ENCODE results near the gene CDCA3.

CDCA3 gene

GRCh38 chr12:6851921-6852650 lies 1.0 kb upstream of the CDCA3 start, which contains the start of gene USP5:
TSS of gene USP5 (plus strand) at chr12:6852150. CDS start at chr12:6852180, 30 bp downstream.
- Mint-ChIP-seq H3K9me3 (no peaks in the 10 kb centered on the region), H3K36me3 (ENCODE audit: low read depth) (peaks cover 40% of the 10 kb centered on the region), H3K27ac (peak within 1 kb of the TSS; percentile 96), H3K27me3 (no peaks in the 10 kb centered on the region), H3K4me3 (peak within 1 kb of the TSS; percentile 89), H3K4me1 (peaks cover 42% of the 10 kb centered on the region)
- DNase-seq (peak; percentile 97), ATAC-seq (peak; percentile 89)

GRCh38 chr12:6850796-6851152 lies 312 bp downstream of the CDCA3 start:
- Mint-ChIP-seq H3K27me3 (no peaks in the 10 kb centered on the region), H3K9me3 (no peaks in the 10 kb centered on the region), H3K4me3 (peak overlapping the region; percentile 89), H3K36me3 (ENCODE audit: low read depth) (peaks cover 34% of the 10 kb centered on the region), H3K4me1 (peaks cover 42% of the 10 kb centered on the region), H3K27ac (peak overlapping the region; percentile 96)
- DNase-seq: no peak
- no peak for ATAC-seq

- H3K9me3 Mint-ChIP-seq: no peaks in the 10 kb centered on the region
- H3K4me3 Mint-ChIP-seq: peak overlapping the region; percentile 89
- no peak overlapping the region for H3K27ac Mint-ChIP-seq
- H3K36me3 Mint-ChIP-seq (ENCODE audit: low read depth): peaks cover 31% of the 10 kb centered on the region
- no peaks in the 10 kb centered on the region for H3K27me3 Mint-ChIP-seq
- DNase-seq: no peak
- H3K4me1 Mint-ChIP-seq: peaks cover 42% of the 10 kb centered on the region
- ATAC-seq: no peak
These were observed 1.0 kb downstream of the CDCA3 start for GRCh38 chr12:6849976-6850560.

DNA sequence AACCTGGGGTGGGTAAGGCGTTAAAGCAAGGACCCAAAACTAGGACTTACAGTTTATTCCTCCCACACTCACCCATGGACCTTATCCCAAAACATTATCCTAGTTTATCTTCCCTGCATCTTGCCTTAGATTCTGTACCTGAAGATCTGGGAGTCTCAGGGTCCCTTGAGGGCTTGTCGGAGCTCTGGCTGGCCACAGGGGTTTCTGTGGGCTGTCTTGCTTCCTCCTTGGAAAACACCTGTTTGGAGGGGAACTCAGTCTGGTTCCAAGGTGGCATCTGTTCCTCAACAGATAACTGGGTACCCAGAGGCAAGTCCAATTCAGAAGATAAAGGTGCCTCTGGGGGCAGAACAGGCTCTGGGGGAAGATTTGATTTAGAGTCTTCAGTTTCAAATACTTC lies 1.7 kb downstream of the CDCA3 start:
- Mint-ChIP-seq H3K27ac (no peak overlapping the region), H3K4me1 (peaks cover 36% of the 10 kb centered on the region), H3K9me3 (no peaks in the 10 kb centered on the region), H3K4me3 (peak overlapping the region; percentile 89), H3K27me3 (no peaks in the 10 kb centered on the region), H3K36me3 (ENCODE audit: low read depth) (peaks cover 31% of the 10 kb centered on the region)
- ATAC-seq: no peak
- no peak for DNase-seq

DNA sequence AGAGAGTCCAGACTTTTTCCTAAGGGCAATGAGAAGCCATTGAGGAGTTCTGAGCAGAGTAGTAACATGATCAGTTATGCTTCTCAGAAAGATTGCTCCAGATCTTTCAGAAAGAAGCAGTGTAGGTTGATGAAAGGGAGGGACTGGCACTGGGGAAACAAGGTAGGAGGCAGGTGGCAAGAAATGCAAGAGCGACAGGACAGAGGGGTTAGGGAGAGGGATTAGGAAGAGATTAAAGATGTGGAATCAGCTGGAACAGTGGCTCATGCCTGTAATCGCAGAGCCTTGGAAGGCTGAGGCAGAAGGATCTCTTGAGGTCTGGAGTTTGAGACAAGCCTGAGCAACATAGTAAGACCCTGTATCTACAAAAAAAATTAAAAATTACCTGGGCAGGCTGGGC lies 3.4 kb downstream of the CDCA3 start:
- H3K9me3 Mint-ChIP-seq: no peaks in the 10 kb centered on the region
- H3K4me3 Mint-ChIP-seq: no peak overlapping the region
- H3K27ac Mint-ChIP-seq: no peak overlapping the region
- H3K27me3 Mint-ChIP-seq: no peaks in the 10 kb centered on the region
- ATAC-seq: no peak
- DNase-seq: no peak
- H3K36me3 Mint-ChIP-seq (ENCODE audit: low read depth): peaks cover 23% of the 10 kb centered on the region
- H3K4me1 Mint-ChIP-seq: peaks cover 20% of the 10 kb centered on the region

DNA sequence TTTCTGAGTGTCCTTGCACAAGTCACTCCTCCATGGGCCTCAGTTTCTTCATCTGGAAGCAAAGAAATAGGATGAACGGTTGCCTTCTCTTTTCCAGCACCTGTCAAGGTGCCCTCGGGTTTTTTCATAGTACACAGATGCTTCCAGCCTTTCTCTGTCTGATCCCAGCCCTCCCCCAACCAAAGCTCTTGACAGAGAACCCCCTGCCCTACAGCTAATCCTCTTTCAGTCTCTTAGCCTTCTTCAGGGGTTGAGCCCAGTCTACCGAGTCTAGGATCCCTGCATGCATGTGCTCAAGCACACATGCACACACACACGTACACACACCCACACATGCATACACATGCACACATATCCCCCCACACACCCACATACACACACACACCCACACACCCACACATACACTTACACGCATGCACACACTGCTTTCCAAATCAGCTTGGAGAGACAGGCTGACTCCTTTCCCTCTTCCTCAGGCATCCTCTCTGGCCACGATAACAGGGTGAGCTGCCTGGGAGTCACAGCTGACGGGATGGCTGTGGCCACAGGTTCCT lies 4.7 kb downstream of the CDCA3 start:
- H3K36me3 Mint-ChIP-seq (ENCODE audit: low read depth): peaks cover 23% of the 10 kb centered on the region
- peaks cover 20% of the 10 kb centered on the region for H3K4me1 Mint-ChIP-seq
- no peaks in the 10 kb centered on the region for H3K9me3 Mint-ChIP-seq
- no peak overlapping the region for H3K27ac Mint-ChIP-seq
- H3K27me3 Mint-ChIP-seq: no peaks in the 10 kb centered on the region
- DNase-seq (no peak), ATAC-seq (no peak)
- no peak overlapping the region for H3K4me3 Mint-ChIP-seq

- no peak overlapping the region for H3K27ac Mint-ChIP-seq
- peaks cover 20% of the 10 kb centered on the region for H3K36me3 Mint-ChIP-seq (ENCODE audit: low read depth)
- no peaks in the 10 kb centered on the region for H3K9me3 Mint-ChIP-seq
- peaks cover 15% of the 10 kb centered on the region for H3K4me1 Mint-ChIP-seq
- DNase-seq (no peak), ATAC-seq (no peak)
- no peaks in the 10 kb centered on the region for H3K27me3 Mint-ChIP-seq
- H3K4me3 Mint-ChIP-seq: no peak overlapping the region
These were observed 5.7 kb downstream of the CDCA3 start for GRCh38 chr12:6845395-6845794.

DNA sequence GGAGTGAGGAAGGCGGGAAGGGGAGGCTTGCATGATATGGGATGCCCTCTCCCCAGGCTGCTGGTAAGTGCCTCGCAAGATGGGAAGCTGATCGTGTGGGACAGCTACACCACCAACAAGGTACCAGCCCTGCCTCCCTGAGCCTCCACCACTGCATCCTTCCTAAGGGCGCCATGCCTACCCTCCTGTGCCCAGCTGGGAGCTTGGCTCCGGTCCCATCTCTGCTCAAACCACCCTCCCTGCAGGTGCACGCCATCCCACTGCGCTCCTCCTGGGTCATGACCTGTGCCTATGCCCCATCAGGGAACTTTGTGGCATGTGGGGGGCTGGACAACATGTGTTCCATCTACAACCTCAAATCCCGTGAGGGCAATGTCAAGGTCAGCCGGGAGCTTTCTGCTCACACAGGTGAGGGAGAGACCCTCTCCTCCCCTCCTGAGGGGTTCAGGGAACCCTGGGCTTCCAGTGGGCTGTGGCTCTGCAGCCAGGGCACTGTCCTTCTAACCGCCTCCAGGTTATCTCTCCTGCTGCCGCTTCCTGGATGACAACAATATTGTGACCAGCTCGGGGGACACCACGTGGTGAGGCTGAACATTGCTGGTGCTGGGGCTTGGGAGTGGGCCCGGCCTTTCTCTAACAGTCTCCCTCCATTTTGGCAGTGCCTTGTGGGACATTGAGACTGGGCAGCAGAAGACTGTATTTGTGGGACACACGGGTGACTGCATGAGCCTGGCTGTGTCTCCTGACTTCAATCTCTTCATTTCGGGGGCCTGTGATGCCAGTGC lies 7.8 kb downstream of the CDCA3 start:
- peaks cover 2% of the 10 kb centered on the region for H3K4me1 Mint-ChIP-seq
- peaks cover 9% of the 10 kb centered on the region for H3K36me3 Mint-ChIP-seq (ENCODE audit: low read depth)
- no peaks in the 10 kb centered on the region for H3K9me3 Mint-ChIP-seq
- no peak overlapping the region for H3K27ac Mint-ChIP-seq
- no peak overlapping the region for H3K4me3 Mint-ChIP-seq
- peak; percentile 16 for ATAC-seq
- H3K27me3 Mint-ChIP-seq: no peaks in the 10 kb centered on the region
- DNase-seq: no peak

- Mint-ChIP-seq H3K27me3 (no peaks in the 10 kb centered on the region), H3K27ac (no peak overlapping the region), H3K36me3 (ENCODE audit: low read depth) (no peaks in the 10 kb centered on the region), H3K9me3 (no peaks in the 10 kb centered on the region), H3K4me1 (no peaks in the 10 kb centered on the region), H3K4me3 (no peak overlapping the region)
- DNase-seq (no peak), ATAC-seq (no peak)
These were observed 9.0 kb downstream of the CDCA3 start for GRCh38 chr12:6842075-6842474.

DNA sequence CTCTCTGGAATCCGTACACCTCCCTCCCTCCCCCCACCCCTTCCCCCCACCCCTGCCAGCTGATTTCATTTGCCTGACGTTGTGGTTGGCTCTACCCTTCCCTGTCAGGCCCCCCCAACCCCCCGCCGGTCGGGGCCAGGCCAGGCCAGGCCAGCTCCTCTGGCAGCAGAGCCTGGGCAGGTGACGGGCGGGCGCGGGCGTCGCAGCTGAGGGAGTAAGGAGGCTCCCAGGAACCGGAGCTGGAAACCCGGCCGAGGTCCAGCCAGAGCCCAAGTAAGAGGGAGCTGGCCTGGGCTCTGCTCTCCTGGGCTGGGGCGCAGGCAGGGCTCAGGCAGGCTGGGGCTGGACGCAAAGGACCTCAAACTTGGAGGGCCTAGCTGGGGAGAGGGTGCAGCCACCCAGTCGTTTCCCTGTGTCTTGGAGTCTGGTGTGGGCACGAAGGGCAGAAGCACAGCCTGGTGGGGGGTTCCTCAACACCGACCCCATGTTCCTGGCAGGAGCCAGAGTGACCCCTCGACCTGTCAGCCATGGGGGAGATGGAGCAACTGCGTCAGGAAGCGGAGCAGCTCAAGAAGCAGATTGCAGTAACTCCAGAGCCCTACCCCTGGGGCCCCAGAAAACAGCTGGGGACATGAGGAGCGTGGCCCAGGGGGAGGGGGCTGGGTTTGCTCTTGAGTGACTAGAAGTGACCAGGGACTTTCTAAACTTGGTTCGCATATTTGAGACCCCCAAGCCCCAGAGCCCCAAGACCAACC lies 10.1 kb downstream of the CDCA3 start, which contains the start of gene GNB3:
TSS of gene GNB3 (plus strand) at position 165 of the 755 bp plus-strand sequence. CDS start at position 528, 363 bp downstream.
- Mint-ChIP-seq H3K27ac (no peak within 1 kb of the TSS), H3K4me3 (no peak within 1 kb of the TSS), H3K36me3 (ENCODE audit: low read depth) (no peaks in the 10 kb centered on the region), H3K4me1 (no peaks in the 10 kb centered on the region), H3K27me3 (no peaks in the 10 kb centered on the region), H3K9me3 (no peaks in the 10 kb centered on the region)
- ATAC-seq: no peak
- no peak for DNase-seq

DNA sequence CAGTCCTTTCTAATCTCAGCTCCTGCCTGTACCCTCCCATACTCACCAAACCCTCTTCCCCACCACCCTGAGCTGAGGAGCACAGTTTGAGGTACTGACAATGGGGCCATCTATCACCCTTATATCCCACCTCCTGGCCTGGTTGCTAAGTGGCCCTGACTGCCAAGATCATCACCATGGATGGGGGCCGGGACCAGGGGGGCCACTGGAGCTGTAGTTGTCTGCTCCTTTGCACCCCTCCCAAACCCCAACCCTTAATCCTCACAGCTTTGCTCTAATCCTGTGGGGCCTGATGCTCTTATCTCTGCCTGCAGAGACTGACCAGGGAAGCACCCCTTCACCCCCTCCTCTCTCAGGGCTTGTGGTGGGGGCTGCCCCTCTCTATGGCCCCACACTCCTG lies 10.8 kb downstream of the CDCA3 start:
- DNase-seq (no peak), ATAC-seq (no peak)
- Mint-ChIP-seq H3K27me3 (no peaks in the 10 kb centered on the region), H3K4me3 (no peak overlapping the region), H3K4me1 (no peaks in the 10 kb centered on the region), H3K36me3 (ENCODE audit: low read depth) (no peaks in the 10 kb centered on the region), H3K27ac (no peak overlapping the region), H3K9me3 (no peaks in the 10 kb centered on the region)

DNA sequence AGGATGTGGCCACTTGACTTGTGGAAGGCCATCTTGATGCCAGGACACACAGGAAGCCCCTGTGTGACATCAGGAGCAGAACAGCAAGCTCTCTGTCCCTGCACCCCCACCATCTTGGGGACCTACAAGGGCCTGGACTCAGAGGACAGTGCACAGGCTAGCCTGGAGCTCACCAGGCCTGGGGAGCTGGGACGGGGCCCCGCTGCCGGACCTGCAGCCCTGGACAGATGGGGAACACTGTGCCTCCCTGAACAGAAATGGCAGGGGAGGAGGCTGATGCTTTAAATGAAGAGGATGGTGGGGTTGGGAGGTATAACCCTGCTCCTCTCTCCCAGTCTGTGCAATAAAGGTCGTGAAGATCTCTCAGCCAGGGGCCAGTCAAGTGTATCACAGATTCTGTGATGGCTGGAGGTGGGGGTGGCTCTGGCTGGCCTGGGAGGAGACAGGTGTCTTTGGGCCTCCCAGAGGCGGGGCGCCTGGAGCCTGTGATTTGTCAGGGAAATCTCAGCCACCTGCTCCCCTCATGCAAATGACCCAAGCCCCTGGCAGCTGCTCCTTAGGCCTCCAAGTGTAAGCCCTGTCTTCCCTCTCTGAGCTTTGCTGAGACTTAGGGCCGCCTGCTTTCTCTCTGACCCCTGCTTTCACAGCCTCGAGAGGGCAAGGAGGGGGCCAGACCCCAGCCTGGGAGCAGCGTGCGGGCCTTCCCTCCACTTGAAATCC lies 11.4 kb downstream of the CDCA3 start:
- H3K4me3 Mint-ChIP-seq: no peak overlapping the region
- H3K9me3 Mint-ChIP-seq: no peaks in the 10 kb centered on the region
- H3K4me1 Mint-ChIP-seq: peaks cover 3% of the 10 kb centered on the region
- no peak for ATAC-seq
- no peak for DNase-seq
- H3K36me3 Mint-ChIP-seq (ENCODE audit: low read depth): no peaks in the 10 kb centered on the region
- no peak overlapping the region for H3K27ac Mint-ChIP-seq
- no peaks in the 10 kb centered on the region for H3K27me3 Mint-ChIP-seq

GRCh38 chr12:6838854-6839253 lies 12.2 kb downstream of the CDCA3 start:
- DNase-seq: no peak
- H3K36me3 Mint-ChIP-seq (ENCODE audit: low read depth): no peaks in the 10 kb centered on the region
- H3K9me3 Mint-ChIP-seq: no peaks in the 10 kb centered on the region
- ATAC-seq: no peak
- H3K27me3 Mint-ChIP-seq: no peaks in the 10 kb centered on the region
- no peak overlapping the region for H3K4me3 Mint-ChIP-seq
- H3K4me1 Mint-ChIP-seq: peaks cover 6% of the 10 kb centered on the region
- no peak overlapping the region for H3K27ac Mint-ChIP-seq
